ENCODE measurements around the gene PSMB7. TPM values are rescaled to one million over a fixed set of nuclear protein-coding genes. Genes with fewer than 3 reads are reported as not detected.

Gene PSMB7
- total RNA-seq, 2 donors from 2014 or later, result 91.4 to 149 TPM

GRCh38 chr9:124388275-124389048, 26.8 kb downstream of the PSMB7 start:
- TF ChIP-seq CTCF (IDR thresholded peaks at IDR 0.05), result no peak
- no peaks in the 10 kb centered on the region for H3K27me3 ChIP-seq (replicated peaks; ENCODE audit: insufficient read depth)
- H3K9me3 ChIP-seq, result no peaks in the 10 kb centered on the region
- ATAC-seq (ENCODE audit: insufficient number of reproducible peaks, low FRiP score, low read depth) (no peak), DNase-seq (ENCODE audit: low spot score) (no peak)
- H3K4me1 ChIP-seq (ENCODE audit: control insufficient read depth in 1 of 2, low read depth in 2 of 2), result peaks cover 11 to 32% of the 10 kb centered on the region in 2 donors
- peaks cover 5% of the 10 kb centered on the region for H3K36me3 ChIP-seq
- no peak overlapping the region for H3K4me3 ChIP-seq
- no peak overlapping the region for H3K27ac ChIP-seq

- no peak for TF ChIP-seq CTCF (IDR thresholded peaks at IDR 0.05)
- ATAC-seq (ENCODE audit: insufficient number of reproducible peaks, low FRiP score, low read depth), result no peak
These were observed 29.0 kb downstream of the PSMB7 start for GRCh38 chr9:124386201-124386600.

GRCh38 chr9:124385623-124386022, 29.6 kb downstream of the PSMB7 start:
- DNase-seq (ENCODE audit: low spot score) (no peak), ATAC-seq (ENCODE audit: insufficient number of reproducible peaks, low FRiP score, low read depth) (no peak)
- Histone ChIP-seq H3K9me3 (no peaks in the 10 kb centered on the region), H3K36me3 (peaks cover 8% of the 10 kb centered on the region), H3K4me1 (ENCODE audit: control insufficient read depth in 1 of 2, low read depth in 2 of 2) (peaks cover 0 to 8% of the 10 kb centered on the region in 2 donors), H3K27ac (no peak overlapping the region), H3K27me3 (replicated peaks; ENCODE audit: insufficient read depth) (no peaks in the 10 kb centered on the region), H3K4me3 (no peak overlapping the region)
- no peak for TF ChIP-seq CTCF (IDR thresholded peaks at IDR 0.05)

More at GRCh38 chr9:124386201-124386600, 29.0 kb downstream of the PSMB7 start:
- peaks cover 4 to 14% of the 10 kb centered on the region in 2 donors for H3K4me1 ChIP-seq (ENCODE audit: control insufficient read depth in 1 of 2, low read depth in 2 of 2)
- no peaks in the 10 kb centered on the region for H3K9me3 ChIP-seq
- H3K27ac ChIP-seq, result no peak overlapping the region
- H3K4me3 ChIP-seq, result no peak overlapping the region
- DNase-seq (ENCODE audit: low spot score), result no peak
- no peaks in the 10 kb centered on the region for H3K27me3 ChIP-seq (replicated peaks; ENCODE audit: insufficient read depth)
- peaks cover 8% of the 10 kb centered on the region for H3K36me3 ChIP-seq

- TF ChIP-seq CTCF (IDR thresholded peaks at IDR 0.05), result no peak
- Histone ChIP-seq H3K4me3 (no peak overlapping the region), H3K4me1 (ENCODE audit: control insufficient read depth in 1 of 2, low read depth in 2 of 2) (peaks cover 0 to 7% of the 10 kb centered on the region in 2 donors), H3K27me3 (replicated peaks; ENCODE audit: insufficient read depth) (no peaks in the 10 kb centered on the region), H3K9me3 (no peaks in the 10 kb centered on the region), H3K27ac (no peak overlapping the region), H3K36me3 (peaks cover 13% of the 10 kb centered on the region)
- no peak for ATAC-seq (ENCODE audit: insufficient number of reproducible peaks, low FRiP score, low read depth)
- no peak for DNase-seq (ENCODE audit: low spot score)
These were observed 30.4 kb downstream of the PSMB7 start for GRCh38 chr9:124384846-124385245.

- Histone ChIP-seq H3K27ac (no peak overlapping the region), H3K4me3 (no peak overlapping the region), H3K36me3 (peaks cover 15% of the 10 kb centered on the region), H3K4me1 (ENCODE audit: control insufficient read depth in 1 of 2, low read depth in 2 of 2) (peaks cover 0 to 7% of the 10 kb centered on the region in 2 donors), H3K27me3 (replicated peaks; ENCODE audit: insufficient read depth) (no peaks in the 10 kb centered on the region), H3K9me3 (no peaks in the 10 kb centered on the region)
- DNase-seq (ENCODE audit: low spot score) (no peak), ATAC-seq (ENCODE audit: insufficient number of reproducible peaks, low FRiP score, low read depth) (no peak)
- TF ChIP-seq CTCF (IDR thresholded peaks at IDR 0.05), result no peak
These were observed 31.0 kb downstream of the PSMB7 start for GRCh38 chr9:124384210-124384609.

Measured in thoracic aorta (tissue), 2 donors.